Stomach smooth muscle (tissue), 2 donors: Measurements from ENCODE around the gene OTUD5.
"Not testable (repeated sequence)": the region's sequence is repeated elsewhere in the genome, so short reads cannot be mapped to it uniquely, and the experiment has no call there.

Experiments
- H3K27ac ChIP-seq: one replicate; pipeline ENCODE4 v1.7.0; 2013; ENCODE audit warnings: mild to moderate bottlenecking, low read length, inconsistent platforms
- H3K27me3 ChIP-seq, 2 donors: one replicate each; pipeline ENCODE4 v1.7.0; 2013; ENCODE audit warnings: low read length in 2 of 2; ENCODE audit not compliant: insufficient read depth in 2 of 2, control insufficient read depth in 1 of 2
- H3K36me3 ChIP-seq, 2 donors: one replicate each; pipeline ENCODE4 v1.7.0; 2013; ENCODE audit warnings: low read length in 2 of 2; ENCODE audit not compliant: control insufficient read depth in 2 of 2, insufficient read depth in 2 of 2
- H3K4me1 ChIP-seq: one replicate; pipeline ENCODE4 v1.7.0; 2013; ENCODE audit warnings: low read length; ENCODE audit not compliant: control insufficient read depth, insufficient read depth
- H3K4me3 ChIP-seq, 2 donors: one replicate each; pipeline ENCODE4 v1.7.0; 2013; ENCODE audit warnings: low read length in 2 of 2
- H3K9ac ChIP-seq, 2 donors: one replicate each; pipeline ENCODE4 v1.7.0; 2013; ENCODE audit warnings: low read length in 2 of 2, mild to moderate bottlenecking in 1 of 2
- H3K9me3 ChIP-seq, 2 donors: one replicate each; pipeline ENCODE4 v1.7.0; 2013; ENCODE audit warnings: low read length in 2 of 2; ENCODE audit not compliant: control insufficient read depth in 2 of 2
- donor health status: healthy.
- donor health status: Pancreatic carcinoma.

Gene OTUD5

GRCh38 chrX:48886586-48886985 lies 70.8 kb downstream of the OTUD5 start:
- not testable (repeated sequence) for H3K4me3 ChIP-seq, H3K9me3 ChIP-seq, H3K36me3 ChIP-seq, H3K9ac ChIP-seq, H3K27ac ChIP-seq, H3K4me1 ChIP-seq, H3K27me3 ChIP-seq

- no peak overlapping the region for H3K27ac ChIP-seq
- H3K4me1 ChIP-seq: no peaks in the 10 kb centered on the region
- no peaks in the 10 kb centered on the region for H3K36me3 ChIP-seq
- no peak overlapping the region for H3K4me3 ChIP-seq
- H3K9me3 ChIP-seq: no peaks in the 10 kb centered on the region
- H3K27me3 ChIP-seq: peaks cover 0 to 2% of the 10 kb centered on the region in 2 donors
- H3K9ac ChIP-seq: no peak overlapping the region
Observed at GRCh38 chrX:48883729-48884128, 73.7 kb downstream of the OTUD5 start.

- H3K4me1 ChIP-seq, H3K36me3 ChIP-seq, H3K27ac ChIP-seq, H3K27me3 ChIP-seq, H3K4me3 ChIP-seq, H3K9me3 ChIP-seq, H3K9ac ChIP-seq: not testable (repeated sequence)
Observed at GRCh38 chrX:48876944-48877343, 80.5 kb downstream of the OTUD5 start.
